GM12878 (cell line): ENCODE data around the gene PRRC2B. TPM values are rescaled to one million over a fixed set of nuclear protein-coding genes. Genes with fewer than 3 reads are reported as not detected.

Experiments used
- ATAC-seq: fragments of 200-7000 bp; cut with Tn5 transposase; 3 replicates; pipeline ENCODE4 v1.9.1; 2020; ENCODE audit warnings: mild to moderate bottlenecking, moderate library complexity
- BruUV-seq: library from RNA; stranded (reverse); fragments of 400-500 nt; replicated peaks from 2 replicates; lab custom pipeline; 2021; lab: Mats Ljungman, UMichigan
- CTCF ChIA-PET: fragments of 300-600 bp; sonication (Branson Sonifier 250); formaldehyde crosslinking; extraction: SDS; loops from one replicate; lab custom pipeline; 2021; ENCODE audit warnings: inconsistent platforms; lab: Yijun Ruan, JAX
- POLR2A ChIA-PET: fragments of 350-600 bp; formaldehyde crosslinking; extraction: SDS; loops from one replicate; lab custom pipeline; 2021; ENCODE audit warnings: inconsistent platforms; lab: Charles Lee
- RAD21 ChIA-PET: fragments of 300-600 bp; sonication (Branson Sonifier 250); formaldehyde crosslinking; loops from one replicate; lab custom pipeline; 2023; ENCODE audit warnings: antibody characterized with exemption; ENCODE audit not compliant: unreplicated experiment; lab: Charles Lee
- SMC1A ChIA-PET: fragments of 300-600 bp; sonication (Branson Sonifier 250); formaldehyde crosslinking; loops from one replicate; lab custom pipeline; 2023; ENCODE audit not compliant: unreplicated experiment, uncharacterized antibody; lab: Charles Lee
- DNase-seq: peaks from one replicate; pipeline ENCODE4 v3.0.0-alpha.2; 2011; ENCODE audit warnings: low read depth, low spot score
- FAIRE-seq: peaks from 3 replicates; lab custom pipeline; 2011; peaks lifted over from hg19 to GRCh38; lab: Jason Lieb, UNC
- H2AFZ ChIP-seq: 2 replicates; pipeline ENCODE4 v1.6.0; 2011; ENCODE audit warnings: low read depth, low read length, control low read depth; ENCODE audit not compliant: control insufficient read depth
- H3K27ac ChIP-seq: 2 replicates; pipeline ENCODE4 v1.5.1; 2011; ENCODE audit warnings: control low read depth; ENCODE audit not compliant: control insufficient read depth, insufficient read depth
- H3K27me3 ChIP-seq, 2 experiments: replicated peaks in 1 of 2; 2 replicates each; pipeline versions ENCODE4 v1.6.0 to v1.6.1; 2011; ENCODE audit warnings: low read length in 1 of 2; ENCODE audit not compliant: control insufficient read depth in 2 of 2, insufficient read depth in 2 of 2
- H3K36me3 ChIP-seq, 2 experiments: 2 replicates each; pipeline ENCODE4 v1.5.1; 2011; ENCODE audit warnings: low read length in 1 of 2; ENCODE audit not compliant: control insufficient read depth in 2 of 2, insufficient read depth in 2 of 2
- H3K4me1 ChIP-seq: 2 replicates; pipeline ENCODE4 v1.6.1; 2011; ENCODE audit warnings: mild to moderate bottlenecking, low read length, moderate library complexity, mixed read lengths; ENCODE audit not compliant: control insufficient read depth, insufficient read depth
- H3K4me2 ChIP-seq: 2 replicates; pipeline ENCODE4 v1.6.0; 2011; ENCODE audit warnings: control low read depth; ENCODE audit not compliant: control insufficient read depth, insufficient read depth
- H3K4me3 ChIP-seq: fragments of 200-600 bp; sonication (generic); 2 replicates; pipeline ENCODE4 v1.5.1; 2016
- H3K79me2 ChIP-seq: 2 replicates; pipeline ENCODE4 v1.6.0; 2011; ENCODE audit warnings: low read length; ENCODE audit not compliant: control insufficient read depth, insufficient read depth
- H3K9ac ChIP-seq: 2 replicates; pipeline ENCODE4 v1.8.0; 2011; ENCODE audit warnings: low read length, control low read depth, mixed read lengths; ENCODE audit not compliant: control insufficient read depth, insufficient read depth
- H3K9me3 ChIP-seq: replicated peaks from 3 replicates; pipeline ENCODE4 v1.5.1; 2011; ENCODE audit warnings: mild to moderate bottlenecking, low read length; ENCODE audit not compliant: control insufficient read depth, insufficient read depth
- H4K20me1 ChIP-seq: 2 replicates; pipeline ENCODE4 v1.6.0; 2011; ENCODE audit not compliant: control insufficient read depth, insufficient read depth
- BMI1 ChIP-seq: fragments of 450-650 bp; IDR thresholded peaks from 2 replicates; pipeline ENCODE4 v1.6.1; 2016; ENCODE audit warnings: mild to moderate bottlenecking, moderate library complexity, borderline replicate concordance
- CHD2 ChIP-seq: IDR thresholded peaks from 2 replicates; pipeline ENCODE4 v1.6.1; 2011; ENCODE audit warnings: low read depth, low read length, improper control_type of control experiment, borderline replicate concordance
- IKZF2 ChIP-seq, 2 experiments: fragments of 450-650 bp; IDR thresholded peaks; 2 replicates each; pipeline ENCODE4 v1.6.1; 2017; ENCODE audit warnings: mild to moderate bottlenecking in 2 of 2, moderate library complexity in 2 of 2
- LARP7 ChIP-seq: fragments of 450-650 bp; IDR thresholded peaks from 2 replicates; pipeline ENCODE4 v1.6.1; 2017; ENCODE audit warnings: mild to moderate bottlenecking
- MEF2A ChIP-seq: IDR thresholded peaks from 2 replicates; pipeline ENCODE4 v1.6.1; 2011; ENCODE audit warnings: low read depth, mild to moderate bottlenecking, low read length, moderate library complexity; ENCODE audit not compliant: insufficient read depth
- NR2F1 ChIP-seq: fragments of 450-650 bp; conservative IDR thresholded peaks from 2 replicates; pipeline ENCODE4 v1.6.1; 2017; ENCODE audit warnings: mild to moderate bottlenecking
- PAX8 ChIP-seq: fragments of 450-650 bp; IDR thresholded peaks from 2 replicates; pipeline ENCODE4 v1.6.1; 2017; ENCODE audit warnings: mild to moderate bottlenecking, moderate library complexity
- POLR2A ChIP-seq: IDR thresholded peaks from 2 replicates; pipeline ENCODE4 v1.6.1; 2011; ENCODE audit warnings: low read depth, mild to moderate bottlenecking, low read length
- RAD21 ChIP-seq: IDR thresholded peaks from 2 replicates; pipeline ENCODE4 v1.6.1; 2011; ENCODE audit warnings: mild to moderate bottlenecking, low read depth, low read length, moderate library complexity; ENCODE audit not compliant: insufficient read depth
- SMC3 ChIP-seq: IDR thresholded peaks from 2 replicates; pipeline ENCODE4 v1.6.1; 2011; ENCODE audit warnings: low read length, improper control_type of control experiment, borderline replicate concordance
- YY1 ChIP-seq: IDR thresholded peaks from 2 replicates; pipeline ENCODE4 v1.6.1; 2011; ENCODE audit warnings: low read depth, mild to moderate bottlenecking, low read length
- WGBS: methylation state at CpG from one replicate; pipeline ENCODE4 v1.1.6; 2016; ENCODE audit warnings: low lambda C conversion rate; ENCODE audit not compliant: insufficient replicate concordance, insufficient coverage; ENCODE audit errors: missing lambda C conversion rate; 5-methylcytosine and 5-hydroxymethylcytosine counted together
- in situ Hi-C: fragments of 300-500 bp; cut with MboI; formaldehyde crosslinking; loops from 9 replicates; pipeline ENCODE4 v1.14.3; 2018; ENCODE audit warnings: mixed read lengths
- intact Hi-C: fragments of 100-400 bp; cut with micrococcal nuclease; formaldehyde crosslinking; loops from one replicate; pipeline ENCODE4 v1.14.2; 2022; ENCODE audit not compliant: unreplicated experiment
- polyA plus RNA-seq, 11 experiments: library from polyadenylated mRNA; depleted of rRNA in 4 of 11; unstranded in 6 of 11; stranded (reverse) in 5 of 11; fragments of >200 nt; fragmentation: Nextera tagmentation in 4 of 11; fragmentation: Illumina TruSeq in 1 of 11; extraction: Ambion mirVana in 4 of 11; extraction: Trizol in 1 of 11; gene quantifications; 1 replicate in 1 of 11; 2 replicates in 10 of 11; pipeline versions ENCODE4 v1.2.1 to v1.2.3, GENCODE V29; 2011 to 2016; ENCODE audit warnings: inconsistent platforms in 2 of 11, missing spikeins in 2 of 11, low read depth in 1 of 11
- total RNA-seq, 4 experiments: library from RNA; depleted of rRNA in 3 of 4; stranded (reverse); fragments of >200 nt in 3 of 4; fragmentation: Illumina TruSeq in 1 of 4; extraction: Trizol in 1 of 4; gene quantifications; 2 replicates each; pipeline versions ENCODE4 v1.2.1 to v1.2.3, GENCODE V29; 2013 to 2021
- TF ChIP-seq, protein P1 (sequence below), 3 experiments: IDR thresholded peaks in 2 of 3; conservative IDR thresholded peaks in 1 of 3; 2 replicates each; pipeline ENCODE4 v1.5.1; 2011; ENCODE audit warnings: low read depth in 3 of 3, low read length in 3 of 3, mild to moderate bottlenecking in 3 of 3, control low read depth in 2 of 3, moderate library complexity in 2 of 3, inconsistent platforms in 1 of 3, mixed read lengths in 1 of 3; ENCODE audit not compliant: control insufficient read depth in 2 of 3, insufficient read depth in 1 of 3; ENCODE audit errors: extremely low read depth in 1 of 3
- TF ChIP-seq, protein P2 (sequence below): IDR thresholded peaks from 2 replicates; pipeline ENCODE4 v1.6.1; 2012; ENCODE audit warnings: low read length, inconsistent platforms

PRRC2B gene
- total and polyA plus RNA-seq, 10 of the 15 experiments (the other 5 are each of a cell fraction or from before 2014, with no cell fraction given) = 0.84 to 155 (median 28.7) TPM

DNA sequence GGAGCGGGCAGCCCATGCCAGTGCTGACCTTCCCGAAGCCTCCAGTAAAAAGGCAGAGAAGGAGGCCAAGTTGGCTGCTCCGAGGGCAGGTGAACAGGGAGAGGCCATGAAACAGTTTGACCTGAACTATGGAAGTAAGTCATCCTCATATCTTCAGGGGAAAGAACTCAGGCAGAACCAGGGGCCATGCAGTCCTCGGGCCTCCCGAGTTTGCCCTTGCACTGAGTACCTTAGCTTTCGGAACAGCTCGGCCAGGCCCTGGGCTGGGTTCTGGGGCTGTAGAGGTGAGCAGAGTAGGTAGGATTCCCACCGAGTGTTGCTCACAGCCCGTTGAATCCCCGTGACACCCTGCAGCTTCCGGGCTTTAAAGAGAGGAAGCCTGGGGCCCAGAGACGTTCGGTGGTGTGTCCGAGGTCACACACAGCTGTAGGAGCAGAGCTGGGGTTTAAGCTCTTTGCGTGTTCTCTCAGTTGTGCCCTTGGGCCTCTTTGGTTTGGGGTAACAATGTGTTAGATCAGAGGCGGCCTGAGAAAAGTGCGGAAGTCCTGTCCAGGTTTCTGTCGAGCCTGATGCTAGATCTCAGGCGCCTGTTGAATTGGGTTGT lies 84.0 kb downstream of the PRRC2B start:
- TF ChIP-seq IKZF2 (IDR thresholded peaks at IDR 0.05) (no peak), POLR2A (peak; percentile 38; the same call in 1 of the 2 replicates), MEF2A (no peak)
- Histone ChIP-seq H2AFZ (no peak overlapping the region), H3K79me2 (no peaks in the 10 kb centered on the region), H3K4me3 (no peak overlapping the region), H3K9ac (no peak overlapping the region), H3K36me3 (peaks cover 48 to 74% of the 10 kb centered on the region in 2 experiments), H3K9me3 (no peaks in the 10 kb centered on the region), H3K4me1 (no peaks in the 10 kb centered on the region), H3K4me2 (no peak overlapping the region), H3K27me3 (no peaks in the 10 kb centered on the region), H3K27ac (no peak overlapping the region), H4K20me1 (no peaks in the 10 kb centered on the region; the same call in 1 of the 2 replicates)
- in situ Hi-C loops (no loop called here), intact Hi-C loops (loop anchor here (1.0 kb wide), 1 partner anchor 128 kb away; no protein-coding TSS in a partner anchor)
- SMC1A ChIA-PET = interaction anchor here (0.6 to 1.3 kb wide), 2 partner anchors 128 to 321 kb away, joined by 3 to 6 read pairs; no protein-coding TSS in a partner anchor
- RAD21 ChIA-PET = no interaction called here
- no peak for ATAC-seq
- CTCF ChIA-PET = interaction anchor here (1.2 to 1.9 kb wide), 2 partner anchors 81 to 106 kb away, joined by 4 to 5 read pairs; no protein-coding TSS in a partner anchor
- no TSS peak for BruUV-seq
- POLR2A ChIA-PET = no interaction called here
- FAIRE-seq = no peak
- no peak for DNase-seq
- WGBS = 95% methylated on average over 19 of the region's 19 CpGs

DNA sequence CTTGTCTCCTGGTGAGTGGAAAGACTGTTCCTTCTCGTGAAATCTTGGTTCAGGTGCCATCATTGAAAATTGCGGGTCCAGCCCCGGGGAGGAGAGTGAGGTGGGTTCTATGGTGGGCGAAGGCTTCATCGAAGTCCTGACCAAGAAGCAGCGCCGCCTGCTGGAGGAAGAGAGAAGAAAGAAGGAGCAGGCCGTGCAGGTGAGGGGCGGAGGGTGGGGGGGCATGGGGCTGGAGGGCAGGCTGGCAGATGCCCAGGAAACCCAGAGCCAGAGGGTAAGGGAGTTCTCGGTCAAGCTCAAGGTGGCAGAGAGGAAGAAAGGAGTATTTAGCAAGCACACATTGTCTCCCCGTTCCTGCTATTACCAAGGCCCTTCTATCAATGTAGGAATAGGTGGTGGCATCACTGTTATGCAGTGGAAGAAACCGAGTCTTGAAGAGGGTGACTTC lies 84.6 kb downstream of the PRRC2B start:
- no peaks in the 10 kb centered on the region for H3K27me3 ChIP-seq
- DNase-seq = no peak
- ChIA-PET POLR2A (no interaction called here), CTCF (interaction anchor here (1.0 to 3.8 kb wide), 4 partner anchors 82 to 128 kb away, joined by 3 to 26 read pairs (median 4); no protein-coding TSS in a partner anchor), RAD21 (interaction anchor here (0.8 kb wide), 1 partner anchor 30 kb away, joined by 3 read pairs; no protein-coding TSS in a partner anchor), SMC1A (interaction anchor here (1.3 kb wide), 1 partner anchor 129 kb away, joined by 6 read pairs; no protein-coding TSS in a partner anchor)
- intact Hi-C loops = loop anchor here (1.0 kb wide), 1 partner anchor 128 kb away; no protein-coding TSS in a partner anchor
- in situ Hi-C loops = no loop called here
- no TSS peak for BruUV-seq
- peaks cover 50 to 74% of the 10 kb centered on the region in 2 experiments for H3K36me3 ChIP-seq
- 62% methylated on average over 10 of the region's 12 CpGs for WGBS
- H3K27ac ChIP-seq = no peak overlapping the region
- no peak overlapping the region for H3K4me2 ChIP-seq
- H4K20me1 ChIP-seq = no peaks in the 10 kb centered on the region; the same call in 1 of the 2 replicates
- H3K9ac ChIP-seq = no peak overlapping the region
- no peak for FAIRE-seq
- no peaks in the 10 kb centered on the region for H3K9me3 ChIP-seq
- H3K4me1 ChIP-seq = no peaks in the 10 kb centered on the region
- H2AFZ ChIP-seq = no peak overlapping the region
- no peaks in the 10 kb centered on the region for H3K79me2 ChIP-seq
- no peak overlapping the region for H3K4me3 ChIP-seq
- peak; percentile 76 for ATAC-seq
- TF ChIP-seq RAD21 (peak; percentile 44), NR2F1 (no peak), YY1 (0 out of 2 replicates have a peak, but pooled peaks have one; percentile 38), PAX8 (no peak), CHD2 (no peak), BMI1 (no peak), SMC3 (peak; percentile 55), LARP7 (no peak)
- TF ChIP-seq, protein P1, sequence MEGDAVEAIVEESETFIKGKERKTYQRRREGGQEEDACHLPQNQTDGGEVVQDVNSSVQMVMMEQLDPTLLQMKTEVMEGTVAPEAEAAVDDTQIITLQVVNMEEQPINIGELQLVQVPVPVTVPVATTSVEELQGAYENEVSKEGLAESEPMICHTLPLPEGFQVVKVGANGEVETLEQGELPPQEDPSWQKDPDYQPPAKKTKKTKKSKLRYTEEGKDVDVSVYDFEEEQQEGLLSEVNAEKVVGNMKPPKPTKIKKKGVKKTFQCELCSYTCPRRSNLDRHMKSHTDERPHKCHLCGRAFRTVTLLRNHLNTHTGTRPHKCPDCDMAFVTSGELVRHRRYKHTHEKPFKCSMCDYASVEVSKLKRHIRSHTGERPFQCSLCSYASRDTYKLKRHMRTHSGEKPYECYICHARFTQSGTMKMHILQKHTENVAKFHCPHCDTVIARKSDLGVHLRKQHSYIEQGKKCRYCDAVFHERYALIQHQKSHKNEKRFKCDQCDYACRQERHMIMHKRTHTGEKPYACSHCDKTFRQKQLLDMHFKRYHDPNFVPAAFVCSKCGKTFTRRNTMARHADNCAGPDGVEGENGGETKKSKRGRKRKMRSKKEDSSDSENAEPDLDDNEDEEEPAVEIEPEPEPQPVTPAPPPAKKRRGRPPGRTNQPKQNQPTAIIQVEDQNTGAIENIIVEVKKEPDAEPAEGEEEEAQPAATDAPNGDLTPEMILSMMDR (IDR thresholded peaks at IDR 0.05 in 2 of 3, conservative IDR thresholded peaks at IDR 0.05 in 1 of 3; ENCODE audit: control insufficient read depth in 2 of 3, extremely low read depth in 1 of 3, insufficient read depth in 1 of 3, low read depth in 3 of 3, low read length in 3 of 3) = peak; percentile 36 to 72 (median 56)
- TF ChIP-seq, protein P2, sequence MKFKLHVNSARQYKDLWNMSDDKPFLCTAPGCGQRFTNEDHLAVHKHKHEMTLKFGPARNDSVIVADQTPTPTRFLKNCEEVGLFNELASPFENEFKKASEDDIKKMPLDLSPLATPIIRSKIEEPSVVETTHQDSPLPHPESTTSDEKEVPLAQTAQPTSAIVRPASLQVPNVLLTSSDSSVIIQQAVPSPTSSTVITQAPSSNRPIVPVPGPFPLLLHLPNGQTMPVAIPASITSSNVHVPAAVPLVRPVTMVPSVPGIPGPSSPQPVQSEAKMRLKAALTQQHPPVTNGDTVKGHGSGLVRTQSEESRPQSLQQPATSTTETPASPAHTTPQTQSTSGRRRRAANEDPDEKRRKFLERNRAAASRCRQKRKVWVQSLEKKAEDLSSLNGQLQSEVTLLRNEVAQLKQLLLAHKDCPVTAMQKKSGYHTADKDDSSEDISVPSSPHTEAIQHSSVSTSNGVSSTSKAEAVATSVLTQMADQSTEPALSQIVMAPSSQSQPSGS = no peak
